HG03469 (cell line): ENCODE measurements around the gene KIF2A.

Experiments
- ATAC-seq: cut with Tn5 transposase; IDR thresholded peaks from one replicate; pipeline ENCODE4 v1.9.1; 2021; ENCODE audit warnings: mild to moderate bottlenecking, moderate library complexity, moderate number of reproducible peaks; ENCODE audit not compliant: unreplicated experiment

Gene KIF2A

DNA sequence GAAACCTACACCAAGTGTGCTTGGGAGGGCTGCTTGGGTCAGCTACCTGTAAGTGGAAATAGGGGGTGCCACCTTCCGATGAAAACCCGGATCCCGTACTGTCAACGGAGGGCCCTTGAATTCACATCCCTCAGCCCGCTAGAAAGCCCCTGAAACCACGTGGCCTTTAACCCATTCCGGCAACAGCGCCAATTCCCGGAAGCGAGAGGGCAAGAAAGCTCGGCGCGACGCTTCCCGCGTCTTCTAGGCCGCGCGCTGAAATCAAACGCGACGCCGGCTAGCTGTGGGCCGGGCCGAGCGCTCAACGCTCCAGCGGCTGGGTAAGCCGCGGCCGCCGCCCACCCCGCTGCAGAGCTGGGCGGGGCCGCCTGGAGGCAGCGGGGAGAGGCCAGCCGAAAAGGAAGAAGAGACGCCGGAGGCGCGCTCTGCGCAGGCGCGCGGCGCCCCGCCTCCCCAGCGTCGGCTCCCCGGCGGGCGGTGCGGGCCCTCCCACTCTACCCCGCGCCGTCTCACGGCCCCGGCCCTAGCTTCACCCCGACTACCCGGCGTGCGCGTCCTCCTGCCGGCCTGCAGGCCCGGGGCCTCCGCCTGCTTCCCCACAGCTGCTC, at the start of gene KIF2A:
Gene KIF2A, plus strand, starts transcription at position 492 of the 608 bp plus-strand sequence. CDS start 267 bp downstream, outside the sequence.
- ATAC-seq = peak; percentile 86

DNA sequence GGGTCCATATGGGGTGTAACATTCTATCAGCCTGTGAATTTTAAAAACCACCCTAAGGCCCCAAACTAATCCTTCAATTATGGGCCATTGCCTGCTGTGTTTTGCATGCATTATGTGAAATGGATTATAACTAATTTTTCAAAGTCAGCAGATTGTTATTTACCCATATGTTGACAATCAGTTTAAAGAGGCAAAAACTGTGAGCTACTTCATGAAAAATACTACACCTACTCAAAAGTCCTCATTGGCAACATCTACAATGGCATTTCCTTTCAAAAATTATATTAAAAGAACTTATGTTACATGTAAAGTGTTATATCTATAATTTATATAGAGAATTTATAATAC, 49.0 kb upstream of the KIF2A start:
- no peak for ATAC-seq

DNA sequence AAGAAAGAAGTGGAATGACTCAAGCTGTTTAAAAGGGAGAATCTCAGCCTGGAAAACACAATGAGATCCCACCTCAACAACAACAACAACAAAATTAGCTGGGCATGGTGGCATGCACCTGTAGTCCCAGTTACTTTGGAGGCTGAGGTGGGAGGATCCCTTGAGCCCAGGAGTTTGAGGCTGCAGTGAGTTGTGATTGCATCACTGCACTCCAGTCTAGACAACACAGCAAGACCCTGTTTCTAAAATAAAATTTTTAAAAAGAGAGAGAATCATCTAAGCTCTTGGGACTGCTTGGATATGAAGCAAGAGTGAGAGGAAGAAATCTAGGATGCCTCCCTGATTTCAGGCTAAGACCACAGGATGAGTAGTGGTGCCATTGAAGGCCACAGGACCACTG, 47.4 kb upstream of the KIF2A start:
- ATAC-seq = no peak

DNA sequence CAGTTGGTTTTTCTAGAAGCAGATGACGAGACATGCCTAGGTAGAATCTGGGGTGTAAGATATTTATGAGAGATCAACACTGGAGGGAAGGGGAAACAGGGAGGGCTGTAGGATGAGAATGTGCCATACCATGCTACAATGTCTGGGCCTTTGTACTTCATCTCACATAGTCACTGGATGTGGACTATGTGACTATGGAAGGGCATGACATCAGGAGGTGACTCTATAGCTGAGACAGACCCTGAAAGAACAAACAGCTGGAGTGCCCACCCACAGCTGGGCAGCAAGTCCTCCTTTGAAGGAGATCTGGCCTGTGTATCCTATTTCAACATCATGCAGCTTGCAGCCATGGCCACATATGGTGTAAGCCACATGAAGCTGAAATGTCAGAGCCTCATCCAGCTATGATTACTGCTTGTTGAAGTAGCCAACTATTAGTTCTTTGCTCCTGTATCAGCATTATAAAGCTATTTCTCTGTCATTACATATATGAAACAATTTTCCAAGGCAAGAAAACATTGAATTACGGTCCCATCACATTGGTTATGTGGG, 46.2 kb upstream of the KIF2A start:
- ATAC-seq = no peak

DNA sequence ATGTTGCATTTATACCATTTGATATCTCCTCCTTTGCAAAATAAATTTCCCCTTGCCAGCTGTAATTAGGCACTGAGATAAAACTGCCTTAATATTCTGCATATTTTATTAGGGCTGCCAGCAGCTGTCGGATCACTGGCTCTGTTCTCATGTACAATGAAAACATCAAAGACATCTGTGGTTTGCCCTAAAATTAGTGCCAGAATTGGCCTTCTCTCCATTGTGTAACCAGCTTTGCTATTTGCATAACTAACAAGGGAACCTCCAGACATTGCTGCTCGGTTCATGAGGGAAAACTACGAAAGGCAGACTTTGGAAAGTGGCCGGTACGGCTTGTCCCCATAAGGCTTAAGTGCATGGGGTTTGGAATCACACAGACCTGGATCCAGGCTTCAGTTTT, 45.5 kb upstream of the KIF2A start:
- ATAC-seq = no peak

DNA sequence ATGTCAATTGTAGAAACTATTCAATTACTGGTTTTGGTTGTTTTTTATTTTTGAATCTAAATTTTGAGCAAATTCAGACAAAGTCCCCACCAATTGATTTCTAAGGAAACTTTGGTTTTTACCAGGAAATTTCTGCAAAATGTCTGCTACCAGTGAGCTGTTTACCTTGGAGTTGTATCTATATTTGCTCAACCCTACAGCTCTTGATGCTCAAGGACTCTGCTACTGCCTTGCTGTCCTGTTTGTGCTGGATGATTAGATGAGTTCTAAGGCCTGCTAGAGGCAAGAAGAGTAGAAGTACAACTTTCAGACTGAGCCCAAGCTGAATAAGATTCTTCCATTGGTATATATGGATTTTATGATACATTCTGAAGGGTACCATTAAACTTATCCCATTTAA, 42.6 kb upstream of the KIF2A start:
- no peak for ATAC-seq

DNA sequence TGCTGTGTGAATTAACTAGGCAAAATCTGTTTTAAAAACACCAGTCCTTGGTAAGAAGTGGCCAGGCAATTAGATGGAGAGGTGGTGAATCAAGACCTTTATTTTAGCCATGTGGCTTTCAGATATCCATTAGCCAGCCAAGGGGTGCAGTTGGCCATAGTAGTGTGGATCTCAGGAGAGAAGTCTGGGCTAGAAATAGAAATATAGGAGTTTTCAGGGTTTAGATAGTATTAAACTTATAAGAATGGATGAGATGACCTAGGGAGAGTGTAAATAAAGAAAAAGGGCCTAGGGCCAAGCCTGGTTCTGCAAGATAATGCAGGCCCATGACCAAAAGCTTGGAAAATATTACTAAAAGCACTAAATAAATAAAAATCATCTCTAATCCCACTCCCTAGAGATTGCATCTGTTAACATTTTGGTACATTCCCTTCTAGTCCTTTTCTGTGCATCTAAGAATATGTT, 40.3 kb upstream of the KIF2A start:
- ATAC-seq = no peak

DNA sequence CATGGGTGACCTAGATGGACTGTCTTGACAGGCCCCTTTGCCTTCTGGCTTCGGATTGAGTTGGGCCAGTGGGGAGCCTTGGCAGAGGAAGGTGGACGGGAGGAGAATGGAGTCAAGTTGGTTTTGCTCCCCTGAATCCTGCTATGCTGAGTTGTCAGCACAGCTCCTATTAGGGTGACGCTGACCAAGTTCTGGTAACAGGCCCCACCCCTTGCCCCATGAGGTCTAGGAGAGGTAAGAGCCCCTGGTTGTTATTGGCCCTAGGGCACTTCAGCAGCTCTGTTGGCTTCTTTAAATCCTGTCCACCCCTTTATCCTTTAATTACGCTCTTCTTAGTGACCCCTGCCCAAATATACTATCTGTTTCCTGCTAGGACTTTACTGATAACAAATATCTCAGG, 39.4 kb upstream of the KIF2A start:
- ATAC-seq = no peak

DNA sequence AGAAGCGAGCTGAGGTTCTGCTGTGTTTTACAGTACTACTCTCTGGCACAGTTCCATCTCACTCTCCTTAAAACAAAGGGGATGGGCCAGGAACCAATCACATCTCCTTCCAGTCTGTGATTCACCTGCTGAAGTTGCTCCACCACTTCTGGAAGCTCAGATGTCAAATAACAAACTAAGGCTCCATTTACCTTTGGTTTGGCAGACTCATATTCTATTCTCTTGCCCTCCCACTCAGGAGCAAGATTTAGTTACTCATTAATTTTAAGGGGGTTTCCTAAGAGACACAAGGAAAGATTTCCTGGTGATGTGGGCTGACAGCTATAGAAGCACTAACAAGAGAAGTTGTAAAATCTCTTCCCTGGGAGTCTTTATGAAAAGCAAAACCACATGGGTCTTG, 37.8 kb upstream of the KIF2A start:
- ATAC-seq = no peak

DNA sequence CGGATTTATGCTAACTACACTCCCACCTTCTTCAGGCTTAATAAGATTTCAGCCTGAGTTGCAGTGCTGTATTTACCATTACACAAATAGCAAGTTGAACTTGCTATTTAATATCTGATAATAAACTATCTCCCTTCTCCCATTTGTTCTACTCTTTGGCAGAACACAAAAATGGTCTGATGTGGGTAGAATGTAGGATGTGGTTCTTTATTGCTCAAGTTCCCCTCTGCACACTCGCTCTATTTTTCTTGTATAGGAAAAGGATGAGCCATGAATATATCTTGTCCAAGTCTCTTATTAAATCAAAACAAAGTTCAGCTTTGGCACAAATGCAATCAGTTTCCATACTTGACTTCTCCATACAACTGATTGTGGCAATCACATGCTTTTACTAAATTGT, 37.2 kb upstream of the KIF2A start:
- ATAC-seq = no peak

DNA sequence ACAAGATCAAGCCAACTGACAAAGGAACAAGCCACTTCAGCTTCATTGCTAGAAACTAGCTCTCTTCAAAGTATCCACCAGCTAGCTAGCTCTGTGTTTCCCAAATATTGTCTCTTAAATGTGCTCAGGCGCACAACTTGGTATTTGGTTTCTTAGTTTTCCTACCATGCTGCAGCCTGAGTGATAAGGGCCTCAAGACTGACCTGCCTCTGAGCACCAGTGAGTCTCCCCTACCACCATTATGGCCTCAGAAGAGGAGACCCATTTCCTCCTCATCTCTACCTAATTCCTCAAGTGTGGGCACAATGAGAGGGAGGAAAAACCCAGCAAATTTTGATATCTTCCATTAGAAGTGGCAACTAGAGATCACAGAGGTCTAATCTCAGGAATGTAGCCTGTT, 34.6 kb upstream of the KIF2A start:
- no peak for ATAC-seq

DNA sequence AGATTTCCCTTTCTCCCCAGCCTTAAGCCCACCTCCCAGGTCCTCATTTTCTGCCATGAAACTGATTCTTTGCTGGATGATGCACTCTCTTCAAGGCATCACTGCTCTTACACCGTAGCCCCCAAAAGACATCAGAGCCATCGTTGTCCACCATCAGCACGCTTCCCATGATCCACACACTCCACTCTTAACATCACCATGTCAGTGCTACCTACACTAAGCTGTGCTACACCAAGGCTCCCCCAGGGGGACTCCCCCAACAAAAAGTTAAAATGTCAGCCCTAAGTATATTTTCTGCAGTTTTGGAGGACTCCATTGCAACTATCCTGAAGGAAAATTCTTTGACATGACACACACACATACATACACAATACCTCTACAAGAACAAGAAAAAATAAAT, 34.1 kb upstream of the KIF2A start:
- ATAC-seq = no peak

DNA sequence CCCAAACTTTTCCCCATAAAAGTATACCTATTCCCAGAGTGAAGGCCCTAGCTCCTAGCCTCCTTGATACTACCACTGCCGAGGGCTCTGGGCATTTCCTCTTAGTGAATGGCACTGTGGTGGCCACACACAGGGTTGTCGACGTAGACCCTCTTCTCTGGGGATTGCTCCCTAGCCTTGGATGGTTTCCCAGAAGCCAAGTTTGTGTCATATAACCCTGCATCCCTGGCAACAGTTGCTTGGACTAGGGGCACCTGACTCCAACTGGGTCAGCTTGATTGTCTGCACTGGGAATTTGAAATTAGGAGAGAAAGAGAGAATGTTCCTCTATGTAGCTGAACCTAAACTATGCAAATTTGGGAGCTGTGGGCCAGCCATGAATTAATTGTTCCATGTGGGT, 32.3 kb upstream of the KIF2A start:
- ATAC-seq = no peak

DNA sequence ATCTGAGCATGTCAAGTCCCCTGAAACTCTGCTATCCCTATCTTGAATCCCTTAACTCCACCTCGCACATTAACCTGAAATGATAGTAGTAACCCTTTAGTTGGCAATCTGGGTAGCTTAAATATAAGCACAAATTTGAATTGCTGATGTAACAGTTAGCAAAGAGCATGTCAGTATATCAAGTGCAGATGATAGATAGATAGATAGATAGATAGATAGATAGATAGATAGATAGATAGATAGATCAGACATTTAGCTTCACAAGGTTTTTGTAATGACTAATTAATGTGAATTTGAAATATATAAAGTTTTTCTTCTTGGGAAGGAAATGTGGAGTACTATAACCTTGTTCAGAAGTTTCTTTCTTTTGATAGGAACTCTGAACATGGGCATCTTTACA, 30.4 kb upstream of the KIF2A start:
- no peak for ATAC-seq

DNA sequence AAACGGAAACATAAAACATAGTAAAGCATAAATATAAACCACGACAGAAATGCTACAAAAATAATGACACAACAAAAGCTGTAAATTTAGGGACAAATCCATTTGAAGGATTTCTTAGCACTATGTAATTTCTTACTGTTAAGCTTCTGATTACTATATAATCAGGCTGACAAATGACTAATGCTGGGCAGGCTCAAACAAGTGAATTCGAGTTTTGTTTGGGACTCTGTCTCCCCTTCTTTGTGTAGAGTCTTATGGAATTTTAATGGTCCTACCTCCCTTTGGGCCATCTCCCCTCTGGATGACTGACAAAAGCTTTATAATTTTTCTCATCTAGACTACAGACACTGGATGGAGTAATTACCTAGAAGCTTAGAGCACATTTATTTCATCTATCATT, 24.6 kb upstream of the KIF2A start:
- ATAC-seq = no peak

DNA sequence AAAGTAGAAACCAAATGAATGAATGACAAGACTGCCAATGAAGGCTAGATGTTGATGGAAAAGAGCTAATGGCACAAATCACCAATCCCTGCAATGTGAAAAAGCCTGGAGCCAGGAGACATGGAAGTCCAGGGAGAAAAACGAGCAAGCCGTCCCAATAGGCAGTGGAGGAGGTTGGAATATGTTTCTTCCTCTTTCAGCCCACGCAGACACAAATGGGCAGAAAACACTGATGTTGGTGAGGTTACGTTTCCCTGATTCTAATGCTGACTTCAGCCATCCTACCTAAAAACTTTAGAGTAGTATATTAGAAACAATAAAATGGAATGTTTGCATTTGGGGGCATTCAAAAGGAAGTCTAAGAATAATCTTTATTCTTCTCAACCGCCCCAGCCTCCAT, 23.9 kb upstream of the KIF2A start:
- ATAC-seq = no peak

DNA sequence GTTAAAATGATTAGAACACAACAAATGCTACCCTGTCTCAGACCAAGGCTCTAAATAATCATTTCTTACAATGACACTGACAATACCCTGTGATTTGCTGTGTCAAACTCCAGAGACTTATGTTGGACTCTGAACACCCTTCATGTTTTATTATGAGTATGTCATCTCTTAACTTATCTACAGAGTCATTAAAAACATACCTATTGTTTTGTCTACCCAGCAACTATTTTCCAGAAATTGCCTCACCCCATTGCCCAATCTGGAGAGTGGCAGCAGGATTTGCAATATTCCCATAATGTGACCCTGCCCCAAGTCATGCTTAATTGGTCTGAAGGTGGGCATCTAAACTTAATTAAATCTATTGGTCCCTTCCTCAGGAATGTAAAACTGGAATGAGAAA, 23.0 kb upstream of the KIF2A start:
- ATAC-seq = no peak

DNA sequence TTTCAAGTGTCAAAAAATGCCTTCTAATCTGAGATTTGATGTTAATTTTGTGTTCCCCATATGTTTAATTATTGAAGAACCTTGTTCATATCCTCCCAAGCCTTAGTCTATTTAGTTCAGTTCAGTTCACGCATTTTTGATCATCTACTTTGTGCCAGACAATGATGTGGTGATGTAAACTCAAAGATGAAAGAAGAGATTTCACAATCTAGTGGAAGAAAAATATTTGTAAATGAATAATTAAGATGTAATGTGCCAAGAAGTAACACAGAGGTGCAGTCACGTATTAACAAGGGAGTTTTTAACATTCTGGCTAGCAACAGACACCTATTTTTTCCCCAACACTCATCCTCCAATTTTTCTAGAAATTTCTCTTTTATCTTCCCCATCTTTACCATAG, 22.1 kb upstream of the KIF2A start:
- no peak for ATAC-seq

DNA sequence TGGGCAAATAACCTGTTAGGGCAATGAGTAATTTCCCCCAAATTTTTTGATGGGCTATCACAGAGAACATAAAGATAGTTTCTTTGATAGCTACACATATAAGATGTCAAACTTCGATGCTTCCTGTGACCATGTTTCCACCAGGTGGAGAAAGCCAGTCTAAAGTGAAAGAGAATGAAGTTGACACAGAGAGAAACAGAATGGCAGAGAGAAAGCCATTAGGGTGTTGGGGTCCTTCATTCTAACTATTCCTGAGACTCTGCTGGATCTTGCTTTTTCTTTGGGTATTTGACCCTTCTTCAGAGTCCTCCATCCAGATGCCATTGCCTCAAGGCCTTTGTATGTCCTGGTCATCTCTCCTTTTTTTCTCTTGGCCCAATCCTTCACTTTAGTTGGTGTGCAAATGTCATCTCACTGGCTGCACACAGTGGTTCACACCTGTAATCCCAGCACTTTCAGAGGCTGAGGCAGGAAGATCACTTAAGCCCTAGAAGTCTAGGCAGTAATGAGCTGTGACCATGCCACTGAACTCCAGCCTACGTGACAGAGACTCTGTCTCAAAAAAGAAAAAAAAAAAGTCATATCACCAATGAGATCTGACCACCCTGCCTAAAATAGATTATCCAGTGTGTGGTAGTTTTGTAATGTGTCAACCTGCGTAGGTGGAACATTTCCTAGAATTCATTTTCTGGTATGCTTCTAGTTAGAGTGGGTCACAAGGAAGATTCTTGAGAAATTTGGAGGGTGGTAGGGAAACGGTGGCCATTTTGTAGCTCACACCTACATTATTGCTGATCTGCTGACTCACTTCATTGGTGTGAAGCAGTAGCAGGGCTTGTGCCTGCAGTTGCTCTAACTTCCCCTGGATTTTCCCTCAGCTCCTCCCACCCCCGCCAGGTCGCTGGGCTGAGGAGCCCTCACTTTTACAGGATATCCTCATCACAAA, 20.8 kb upstream of the KIF2A start:
- ATAC-seq = peak; percentile 78

DNA sequence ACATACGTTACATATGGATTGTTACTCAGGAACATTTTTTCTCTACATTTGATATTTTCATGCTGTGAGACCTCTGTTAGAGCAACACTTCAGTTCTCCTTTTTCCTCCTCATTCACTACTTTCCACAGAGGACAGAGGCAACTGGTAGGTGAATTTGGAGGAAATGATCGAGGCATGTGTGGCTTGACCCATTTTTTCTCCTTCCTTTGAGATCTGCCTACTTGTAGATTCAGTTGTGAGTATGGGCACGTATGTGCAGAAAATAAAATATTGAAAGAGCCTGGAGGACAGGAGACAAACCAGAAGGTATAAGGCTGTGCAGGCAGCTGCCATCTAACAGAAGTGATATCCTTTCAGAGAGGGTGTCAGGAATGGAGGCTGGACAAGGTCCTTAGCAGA, 19.2 kb upstream of the KIF2A start:
- no peak for ATAC-seq

DNA sequence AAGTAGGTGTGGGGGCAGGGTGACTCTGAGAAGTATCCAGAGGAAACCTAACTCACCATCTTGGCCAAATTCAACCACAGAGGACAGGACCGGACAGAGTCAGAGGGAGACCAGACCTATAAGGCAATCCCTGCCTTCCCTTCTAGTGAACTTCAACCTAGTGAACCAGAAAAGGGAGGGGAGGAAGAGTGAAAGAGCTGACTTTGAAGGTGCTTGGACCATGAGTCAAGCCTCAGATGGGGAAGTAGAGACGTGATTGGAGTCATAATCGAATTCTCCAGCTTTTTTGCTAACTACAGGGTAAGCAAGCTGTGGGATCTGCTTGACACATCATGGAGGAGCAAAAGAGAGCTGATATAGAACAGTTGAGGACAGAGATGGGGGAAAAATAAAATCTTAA, 18.8 kb upstream of the KIF2A start:
- no peak for ATAC-seq

DNA sequence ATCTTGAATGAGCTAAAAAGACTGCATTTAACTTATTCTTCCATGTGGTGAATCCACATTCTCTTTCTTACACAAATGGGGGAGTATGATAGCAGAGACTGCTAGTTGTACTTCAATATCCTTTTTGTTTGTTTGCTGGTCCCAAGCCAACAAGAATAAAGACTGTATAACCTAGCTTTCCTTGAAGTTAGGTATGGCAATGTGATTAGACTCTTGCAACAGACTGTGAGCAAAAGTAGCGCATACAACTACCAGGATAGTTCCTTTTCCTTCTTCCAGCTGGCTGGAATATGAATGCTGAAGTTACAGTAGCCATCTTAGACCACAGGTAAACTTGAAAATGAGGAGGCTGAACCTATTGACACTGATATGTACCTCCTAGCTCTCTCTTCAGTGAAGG, 17.9 kb upstream of the KIF2A start:
- ATAC-seq = no peak
